H1 (cell line): ENCODE data around the gene DSE. TPM values are rescaled to one million over a fixed set of nuclear protein-coding genes. Genes with fewer than 3 reads are reported as not detected.

ENCODE experiments used
- CHD7 ChIP-seq: fragments of 300-600 bp; sonication (generic); IDR thresholded peaks from 2 replicates; pipeline ENCODE4 v1.7.1; 2012; ENCODE audit warnings: low read length, moderate library complexity, mild to moderate bottlenecking, inconsistent platforms; ENCODE audit not compliant: insufficient replicate concordance
- HDAC2 ChIP-seq, 2 experiments: fragments of 300-600 bp in 1 of 2; sonication (generic) in 1 of 2; IDR thresholded peaks; 2 replicates each; pipeline ENCODE4 v1.6.1; 2011 to 2012; ENCODE audit warnings: low read depth in 2 of 2, low read length in 2 of 2, mild to moderate bottlenecking in 2 of 2, moderate library complexity in 2 of 2, borderline replicate concordance in 1 of 2, inconsistent platforms in 1 of 2
- KDM1A ChIP-seq: fragments of 200-600, 300-600 bp; sonication (generic); IDR thresholded peaks from 2 replicates; pipeline ENCODE4 v1.7.1; 2016; ENCODE audit warnings: mild to moderate bottlenecking, low read length, borderline replicate concordance
- KDM4A ChIP-seq: IDR thresholded peaks from one replicate; pipeline ENCODE4 v1.7.1; 2012; ENCODE audit warnings: low read depth, mild to moderate bottlenecking, moderate library complexity, low read length, inconsistent platforms; ENCODE audit not compliant: severe bottlenecking
- KDM5A ChIP-seq: fragments of 200-600 bp; IDR thresholded peaks from 2 replicates; pipeline ENCODE4 v1.7.1; 2012; ENCODE audit warnings: mild to moderate bottlenecking, low read length, inconsistent platforms, mixed read lengths
- MAX ChIP-seq: IDR thresholded peaks from 2 replicates; pipeline ENCODE4 v1.6.1; 2012; ENCODE audit warnings: inconsistent platforms
- RBBP5 ChIP-seq: IDR thresholded peaks from 2 replicates; pipeline ENCODE4 v1.7.1; 2012; ENCODE audit warnings: low read depth, mild to moderate bottlenecking, inconsistent platforms, low read length, moderate library complexity, borderline replicate concordance
- TEAD4 ChIP-seq: IDR thresholded peaks from 2 replicates; pipeline ENCODE4 v1.6.1; 2012; ENCODE audit warnings: low read depth, low read length, inconsistent platforms, mixed read lengths
- ZNF274 ChIP-seq: IDR thresholded peaks from 2 replicates; pipeline ENCODE4 v1.7.0; 2012; ENCODE audit warnings: low read length, borderline replicate concordance; ENCODE audit errors: extremely low read depth
- polyA plus RNA-seq, 7 experiments: library from polyadenylated mRNA; depleted of rRNA in 3 of 7; stranded (reverse) in 5 of 7; unstranded in 2 of 7; fragments of >200 nt in 5 of 7; fragments of 200-250 nt in 2 of 7; gene quantifications; 1 replicate in 5 of 7; 2 replicates in 1 of 7; 4 replicates in 1 of 7; pipeline versions ENCODE4 v1.2.1 to v1.2.3, GENCODE V29; 2011 to 2013; ENCODE audit warnings: missing spikeins in 2 of 7, mixed read lengths in 2 of 7
- total RNA-seq: library from RNA; stranded (reverse); fragmentation: NEBNext Ultra II Directional; extraction: Animal tissue kit (Norgen Biotek cat#: 25700); gene quantifications from 2 replicates; pipeline ENCODE4 v1.2.1, GENCODE V29; 2021

DSE gene
- total and polyA plus RNA-seq, 2 of the 8 experiments (the other 6 are each of a cell fraction or from before 2014, with no cell fraction given), result 32.5 to 94.4 TPM

GRCh38 chr6:116386581-116387299 is 16.0 kb downstream of the DSE start (continued):
- no peak for TF ChIP-seq RBBP5
- no peak for TF ChIP-seq KDM1A
- TF ChIP-seq KDM5A, result no peak
- no peak for TF ChIP-seq HDAC2 (IDR thresholded peaks at IDR 0.05; ENCODE audit: borderline replicate concordance in 1 of 2, low read depth in 2 of 2, low read length in 2 of 2)
- no peak for TF ChIP-seq KDM4A
- no peak for TF ChIP-seq TEAD4
- TF ChIP-seq MAX, result no peak
- TF ChIP-seq ZNF274, result no peak
- TF ChIP-seq CHD7, result no peak
